Activated gamma-delta T cell (primary cell): ENCODE measurements around the gene CENPU.
A peak's percentile ranks its signal among the peaks of the same experiment; 100 is the strongest.
"Not testable (repeated sequence)": the region's sequence is repeated elsewhere in the genome, so short reads cannot be mapped to it uniquely, and the experiment has no call there.

Experiments used
- DNase-seq: peaks from one replicate; lab custom pipeline; 2025; lab: John Stamatoyannopoulos, UW
- total RNA-seq, 2 donors: gene quantifications; one replicate each; lab custom pipeline; 2026; lab: John Stamatoyannopoulos, UW

CENPU gene
- 2.8 to 13.9 reads per million in 2 donors for total RNA-seq

DNA sequence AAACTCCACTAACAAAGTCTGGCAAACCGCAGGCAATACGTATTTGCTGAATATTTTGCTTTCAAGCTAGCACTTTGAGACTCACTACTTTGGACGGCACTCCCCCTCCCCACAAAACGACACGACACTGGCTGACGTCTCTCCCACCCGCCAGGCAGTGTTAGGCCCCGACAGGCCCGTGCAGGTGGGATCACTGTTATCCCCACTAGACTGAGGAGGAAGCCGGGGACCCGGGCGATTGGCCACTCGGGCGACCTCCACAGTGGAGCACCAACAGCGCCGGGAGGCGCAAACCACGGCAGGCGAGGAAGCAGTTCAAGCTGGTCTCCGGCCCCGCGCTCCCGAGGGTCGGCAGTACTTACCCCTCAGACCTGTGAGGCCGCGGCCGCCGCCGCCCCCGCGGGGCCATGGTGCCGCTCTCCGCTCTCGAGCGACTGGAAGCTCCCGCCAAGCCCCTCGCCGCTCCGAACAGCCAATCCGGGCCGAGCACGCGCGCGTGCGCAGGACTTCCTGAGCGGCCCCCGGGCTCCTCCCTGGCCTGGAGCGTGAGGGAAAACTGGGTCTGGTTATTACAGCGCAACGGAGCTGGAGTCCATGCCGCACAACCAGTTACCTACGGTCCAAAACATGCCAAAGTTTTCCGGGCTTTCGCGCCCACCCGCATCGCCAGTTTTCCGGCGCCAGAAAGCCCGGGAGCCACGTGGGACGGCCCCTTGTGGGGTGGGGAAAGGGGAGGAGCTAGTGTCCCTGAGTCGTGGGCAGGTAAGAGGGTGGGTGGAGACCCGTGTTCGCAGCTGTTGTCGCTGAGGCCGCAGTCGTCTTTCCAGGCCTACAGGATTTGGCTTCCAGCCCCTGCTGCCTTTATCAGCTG, at the start of gene CENPU:
Gene CENPU, minus strand, starts transcription at position 443 of the 871 bp plus-strand sequence. Its CDS starts 34 bp downstream, at position 409.
- peak; percentile 90 for DNase-seq

DNA sequence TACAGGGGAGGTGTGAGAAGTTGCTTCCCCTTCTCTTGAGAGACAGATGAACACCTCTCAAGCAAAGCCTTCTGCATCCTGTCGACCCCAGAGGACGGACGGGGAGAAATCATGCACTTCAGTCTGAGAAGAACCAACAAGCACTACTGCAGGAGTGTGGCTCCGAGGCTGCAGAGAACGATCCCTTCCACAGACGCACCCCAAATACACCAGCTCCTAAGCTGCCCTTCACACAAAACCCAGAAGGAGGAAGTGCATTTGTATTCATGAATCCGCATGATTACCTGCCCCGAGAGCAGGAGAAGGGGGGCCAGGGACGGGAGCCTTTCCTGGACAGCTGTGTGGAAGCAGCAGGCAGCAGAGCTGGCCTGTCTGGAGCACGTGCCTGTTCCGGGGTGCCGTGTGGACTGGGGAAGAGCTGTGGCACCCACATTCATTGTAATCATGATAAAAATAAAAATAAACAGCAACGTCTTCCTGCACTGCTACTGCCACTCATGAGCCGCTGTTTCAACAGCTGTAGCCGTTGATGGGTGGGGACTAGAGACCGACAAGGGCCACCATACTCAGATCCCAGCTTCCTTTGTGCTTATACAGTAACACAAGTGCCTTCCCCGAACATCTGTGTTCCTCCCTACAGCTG, 49.0 kb upstream of the CENPU start:
- DNase-seq, result no peak

GRCh38 chr4:184779160-184779559, 45.3 kb upstream of the CENPU start:
- not testable (repeated sequence) for DNase-seq

DNA sequence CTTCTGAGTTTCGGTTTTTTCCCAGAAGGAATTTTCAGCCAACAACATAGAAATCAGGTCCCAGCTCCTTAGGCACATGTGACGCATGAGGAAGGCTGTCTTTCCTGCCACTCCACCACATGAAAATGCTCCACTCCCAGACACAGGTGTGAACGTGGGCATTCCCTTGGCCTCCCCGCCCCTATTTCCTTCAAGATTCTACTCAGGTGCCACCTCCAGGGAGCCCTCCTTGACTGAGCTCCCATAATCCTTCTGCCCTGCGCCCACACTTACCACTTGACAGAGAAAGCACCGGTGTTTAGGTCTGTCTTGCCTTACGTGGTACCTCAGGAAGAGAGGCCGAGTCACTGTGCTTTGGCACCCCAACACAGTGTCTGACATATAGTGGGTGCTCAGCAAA, 44.4 kb upstream of the CENPU start:
- DNase-seq, result no peak

DNA sequence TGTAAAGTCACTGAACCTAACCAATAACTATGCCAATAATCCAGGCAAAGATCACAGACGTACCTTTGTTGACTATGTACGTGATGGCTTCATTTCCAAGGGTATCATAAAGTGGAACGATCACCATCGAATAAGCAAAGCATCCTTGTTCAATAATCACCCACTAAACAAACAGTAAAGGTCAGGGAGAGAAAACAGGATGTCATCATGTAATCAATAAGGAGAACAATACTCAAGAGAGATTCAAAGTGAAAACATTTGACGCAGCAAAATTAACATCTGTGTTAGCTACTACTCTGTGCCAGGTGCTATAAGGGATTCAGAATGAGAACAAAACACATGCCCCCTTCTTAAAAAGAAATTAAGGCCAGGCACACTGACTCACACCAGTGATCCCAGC, 42.9 kb upstream of the CENPU start:
- DNase-seq, result no peak

- DNase-seq, result no peak
Measured at GRCh38 chr4:184775854-184776555, 42.1 kb upstream of the CENPU start.

DNA sequence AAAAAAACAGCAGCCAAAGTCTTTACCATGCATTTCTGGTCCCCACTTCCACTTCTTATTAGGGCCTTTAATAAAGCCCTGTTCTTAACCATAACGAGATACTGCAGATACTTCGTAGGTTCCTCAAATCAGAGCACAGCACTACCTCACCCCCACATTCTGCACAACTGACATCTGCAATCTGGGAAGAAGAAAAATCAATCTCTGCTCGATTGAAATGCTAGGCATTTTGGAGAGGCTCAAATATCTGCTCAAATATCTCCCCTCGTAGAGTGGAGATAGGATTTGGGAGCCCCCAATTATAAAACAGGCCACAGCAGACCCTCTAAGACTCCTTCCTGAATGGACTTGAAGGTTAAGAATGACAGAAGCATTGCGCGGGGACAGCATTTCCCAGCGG, 40.3 kb upstream of the CENPU start:
- DNase-seq, result no peak

DNA sequence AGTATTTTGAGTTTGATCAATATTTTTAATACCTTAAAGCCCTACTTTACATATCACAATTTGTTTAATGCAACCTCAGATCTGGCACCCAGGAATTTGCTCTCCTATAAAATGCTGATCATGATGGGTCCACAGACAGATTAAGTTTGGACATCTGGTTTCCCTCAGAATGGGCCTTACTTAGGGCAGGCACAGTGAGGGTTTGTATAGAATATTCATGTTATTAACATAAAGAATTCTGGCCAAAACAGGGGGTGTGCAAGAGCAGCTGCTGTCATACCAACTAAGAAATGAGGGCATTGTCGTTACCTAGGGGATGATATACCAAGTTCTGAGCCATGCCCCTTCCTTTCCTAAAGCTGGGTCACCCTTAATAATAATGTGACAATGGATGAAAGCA, 37.5 kb upstream of the CENPU start:
- no peak for DNase-seq

DNA sequence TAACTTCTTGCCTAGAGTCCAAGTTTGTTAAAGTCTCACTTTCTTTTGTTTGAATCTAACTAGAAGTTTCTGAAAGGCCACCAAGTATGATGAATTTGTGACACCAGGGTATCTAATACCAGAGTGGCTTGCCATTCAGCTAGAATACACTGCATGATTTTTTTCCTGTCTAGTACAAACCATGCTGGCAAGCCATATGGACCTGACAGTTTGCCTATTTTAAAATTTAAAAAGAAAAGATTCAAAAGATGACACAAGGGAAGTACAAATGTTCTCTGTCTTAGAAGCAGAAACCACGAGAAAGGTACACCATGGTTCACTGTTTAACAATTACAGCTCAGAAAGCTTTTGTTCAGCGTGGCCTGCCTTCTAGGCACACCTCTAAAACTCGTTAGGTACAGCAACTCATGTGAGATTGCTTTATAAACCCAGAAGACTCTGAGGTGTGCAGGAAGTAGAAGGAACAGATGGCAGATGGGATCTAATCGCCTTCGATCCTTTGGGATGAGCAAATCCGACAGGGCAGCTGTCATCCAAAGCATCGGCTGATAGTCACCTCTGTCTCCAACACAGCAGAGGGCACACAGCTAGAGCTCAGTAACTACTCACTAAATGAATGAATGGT, 35.4 kb upstream of the CENPU start:
- DNase-seq, result no peak

DNA sequence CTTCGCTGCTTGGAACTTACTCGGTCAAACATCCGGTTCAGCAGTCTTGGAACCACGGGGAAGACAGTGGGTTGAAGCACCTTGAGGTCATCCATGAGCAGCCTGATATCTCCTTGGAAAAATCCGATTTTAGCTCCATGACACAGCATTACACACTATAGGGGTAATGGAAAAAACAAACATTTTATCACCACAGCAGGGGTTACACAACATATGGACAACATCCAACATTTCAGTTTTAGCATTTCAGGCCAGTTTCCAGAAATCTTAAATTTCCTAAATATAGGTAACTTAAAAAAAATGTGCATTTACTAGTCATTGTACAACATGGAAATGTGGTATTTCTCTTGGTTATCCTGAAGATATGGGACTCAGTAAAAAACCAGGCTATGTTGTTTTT, 34.4 kb upstream of the CENPU start:
- DNase-seq, result no peak

- DNase-seq, result no peak
Measured at GRCh38 chr4:184766446-184766845, 32.5 kb upstream of the CENPU start.

DNA sequence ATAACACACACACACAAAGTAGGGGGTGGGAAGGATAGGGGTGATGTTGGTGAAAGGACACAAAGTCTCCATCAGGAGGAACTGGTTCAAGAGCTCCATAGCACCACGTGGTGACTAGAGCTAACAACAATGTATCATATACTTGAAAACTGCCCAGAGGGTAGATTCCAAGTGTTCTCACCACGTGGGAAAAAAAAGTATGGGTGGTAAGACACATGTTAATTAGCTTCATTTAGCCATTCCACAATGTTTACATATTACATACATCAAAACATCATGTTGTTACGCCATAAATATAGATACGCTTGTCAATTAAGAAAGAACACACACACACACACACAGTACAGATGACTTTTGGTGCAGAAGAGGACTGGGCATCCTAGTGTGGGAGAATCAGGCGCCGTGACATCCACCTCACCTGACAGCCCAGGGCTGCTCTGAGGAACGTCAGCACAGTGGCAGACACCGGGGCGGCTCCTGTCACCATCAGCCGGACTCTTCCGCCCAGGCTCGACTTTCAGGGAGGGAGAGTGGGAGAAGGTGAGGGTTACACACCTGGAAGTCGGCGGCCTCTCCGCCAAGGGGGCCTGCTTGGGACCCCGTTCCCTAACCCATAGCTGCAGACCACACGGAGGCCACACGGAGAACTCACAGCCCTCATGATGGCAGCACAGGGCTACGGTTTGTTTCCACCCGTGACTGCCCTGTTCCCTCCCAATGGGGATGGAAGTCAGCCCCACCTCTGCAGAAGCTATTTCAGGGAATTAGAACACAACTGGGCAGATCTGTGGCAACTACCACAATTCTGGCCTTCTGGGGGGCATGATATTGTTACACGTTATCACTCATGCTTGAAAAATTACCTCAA, 31.8 kb upstream of the CENPU start:
- DNase-seq, result no peak

DNA sequence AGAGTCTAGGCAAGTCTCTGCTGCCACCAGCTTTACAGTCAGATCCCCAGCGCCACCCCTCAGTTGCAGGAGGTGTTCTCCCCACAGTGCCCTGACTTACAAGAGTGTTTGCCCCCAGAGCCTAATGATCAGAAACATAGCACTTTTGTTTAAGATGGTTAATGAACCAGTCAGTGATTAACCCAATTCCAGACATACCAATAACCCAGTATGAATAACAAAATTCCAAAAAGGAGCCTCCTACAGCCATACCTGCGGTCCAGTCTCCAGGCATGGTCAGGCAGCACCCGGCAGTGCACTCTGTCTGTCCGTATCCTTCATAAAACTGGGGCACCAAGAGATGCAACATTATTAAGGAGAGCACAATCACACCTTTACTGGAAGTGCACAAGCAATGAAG, 30.7 kb upstream of the CENPU start:
- DNase-seq, result no peak

GRCh38 chr4:184763150-184763780, 29.4 kb upstream of the CENPU start:
- DNase-seq, result no peak

DNA sequence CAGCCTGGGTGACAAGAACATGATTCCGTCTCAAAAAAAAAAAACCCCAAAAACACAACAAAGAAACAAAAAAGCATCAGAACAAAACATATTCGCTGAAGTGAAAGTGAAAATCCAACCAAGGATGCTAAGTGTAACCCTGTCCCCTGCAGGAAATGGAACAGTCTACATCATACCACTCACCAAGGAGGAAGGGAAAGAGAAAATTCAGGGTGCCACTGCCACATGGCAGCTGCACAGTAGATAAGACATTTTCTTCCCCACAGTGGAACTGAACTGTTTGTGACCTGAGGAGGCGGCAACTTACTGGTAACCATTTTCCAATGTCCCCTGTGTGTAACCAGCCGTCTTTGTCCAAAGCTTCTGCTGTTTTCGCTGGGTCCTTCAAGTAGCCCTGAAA, 28.2 kb upstream of the CENPU start:
- DNase-seq, result no peak

DNA sequence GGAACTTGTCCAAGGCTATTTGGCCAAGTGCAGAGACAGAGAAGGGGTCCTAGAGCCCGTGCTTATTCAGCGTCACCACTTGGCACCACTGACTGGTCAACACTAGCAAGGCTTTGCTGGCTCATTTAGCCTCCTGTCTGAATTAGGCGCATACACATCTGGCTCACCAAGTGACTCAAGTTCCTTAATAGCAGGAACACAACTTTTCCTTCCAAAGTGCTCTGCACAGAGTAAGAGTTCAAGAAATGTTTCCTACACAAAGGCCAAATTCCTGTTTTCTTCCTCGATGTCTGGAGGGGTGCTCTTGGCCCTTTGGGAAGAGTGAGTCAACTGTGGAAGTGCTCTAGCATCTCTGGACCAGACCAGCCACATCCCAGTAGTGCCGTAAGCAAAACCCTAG, 26.8 kb upstream of the CENPU start:
- DNase-seq, result no peak

DNA sequence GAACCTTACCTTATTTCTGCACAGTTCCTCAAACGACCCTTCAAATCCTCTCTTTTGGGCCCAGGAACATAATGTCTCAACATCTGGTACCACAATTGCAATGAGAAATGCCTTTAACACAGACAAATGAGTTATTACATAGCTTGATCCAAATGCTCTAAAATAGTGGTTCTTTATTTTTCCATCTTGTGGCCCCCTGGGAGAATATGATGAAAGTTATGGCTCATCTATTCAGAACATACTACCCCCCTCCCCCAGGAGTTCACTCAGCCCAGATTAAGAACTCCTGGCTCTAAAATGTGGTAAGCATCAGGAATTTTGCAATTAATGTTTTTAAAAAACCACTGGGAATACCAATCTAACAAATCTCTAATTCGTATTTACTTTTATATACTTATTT, 23.9 kb upstream of the CENPU start:
- no peak for DNase-seq

DNA sequence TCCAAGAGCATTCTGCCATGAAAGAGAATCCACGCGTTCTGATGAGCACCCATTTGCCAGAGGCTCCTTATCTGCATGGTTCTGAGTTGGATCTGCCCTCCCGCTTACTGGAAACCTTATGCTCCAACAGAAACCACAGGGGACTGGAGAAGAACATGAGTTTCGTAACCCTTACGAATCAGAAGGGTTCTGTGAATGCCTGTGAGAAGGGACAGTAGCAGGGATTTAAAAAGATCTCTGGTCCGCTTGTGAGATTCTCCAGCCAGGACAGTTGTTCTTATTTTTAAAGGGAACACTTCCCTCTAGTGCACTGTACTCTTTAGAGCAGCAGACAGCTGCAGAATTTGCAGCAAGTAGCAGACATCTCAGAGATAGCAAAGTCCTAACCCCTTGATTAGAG, 22.5 kb upstream of the CENPU start:
- DNase-seq, result no peak

- DNase-seq, result no peak
Measured at GRCh38 chr4:184755278-184755677, 21.4 kb upstream of the CENPU start.

GRCh38 chr4:184752496-184753275, 18.8 kb upstream of the CENPU start:
- DNase-seq, result no peak
